Measurements from ENCODE around the gene HAUS8.
A peak's percentile ranks its signal among the peaks of the same experiment; 100 is the strongest.

Gene HAUS8

DNA sequence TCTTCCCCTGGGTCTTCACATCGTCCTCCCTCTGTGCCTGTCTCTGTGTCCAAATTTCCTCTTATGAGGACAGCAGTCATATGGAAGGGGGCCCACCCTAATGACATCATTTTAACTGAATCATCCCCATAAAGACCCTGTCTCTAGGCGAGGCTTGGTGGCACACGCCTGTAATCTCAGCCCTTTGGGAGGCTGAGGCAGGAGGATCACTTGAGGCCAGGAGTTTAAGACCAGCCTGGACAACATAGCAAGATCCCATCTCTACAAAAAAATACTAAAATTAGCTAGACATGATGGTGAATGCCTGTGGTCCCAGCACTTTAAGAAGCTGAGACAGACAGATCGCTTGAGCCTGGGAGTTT lies 5.2 kb upstream of the HAUS8 start:
- Histone ChIP-seq H3K4me1 (ENCODE audit: control insufficient read depth, low read depth, low read length) (peaks cover 20% of the 10 kb centered on the region), H3K9me3 (ENCODE audit: control insufficient read depth, low read depth, low read length) (no peaks in the 10 kb centered on the region), H3K9ac (ENCODE audit: low read length) (no peak overlapping the region), H3K4me3 (ENCODE audit: low read length) (no peak overlapping the region), H3K27ac (ENCODE audit: low read length) (no peak overlapping the region), H3K36me3 (ENCODE audit: control insufficient read depth, low read depth, low read length) (no peaks in the 10 kb centered on the region), H3K27me3 (ENCODE audit: control insufficient read depth, insufficient read depth, low read length) (no peaks in the 10 kb centered on the region)

DNA sequence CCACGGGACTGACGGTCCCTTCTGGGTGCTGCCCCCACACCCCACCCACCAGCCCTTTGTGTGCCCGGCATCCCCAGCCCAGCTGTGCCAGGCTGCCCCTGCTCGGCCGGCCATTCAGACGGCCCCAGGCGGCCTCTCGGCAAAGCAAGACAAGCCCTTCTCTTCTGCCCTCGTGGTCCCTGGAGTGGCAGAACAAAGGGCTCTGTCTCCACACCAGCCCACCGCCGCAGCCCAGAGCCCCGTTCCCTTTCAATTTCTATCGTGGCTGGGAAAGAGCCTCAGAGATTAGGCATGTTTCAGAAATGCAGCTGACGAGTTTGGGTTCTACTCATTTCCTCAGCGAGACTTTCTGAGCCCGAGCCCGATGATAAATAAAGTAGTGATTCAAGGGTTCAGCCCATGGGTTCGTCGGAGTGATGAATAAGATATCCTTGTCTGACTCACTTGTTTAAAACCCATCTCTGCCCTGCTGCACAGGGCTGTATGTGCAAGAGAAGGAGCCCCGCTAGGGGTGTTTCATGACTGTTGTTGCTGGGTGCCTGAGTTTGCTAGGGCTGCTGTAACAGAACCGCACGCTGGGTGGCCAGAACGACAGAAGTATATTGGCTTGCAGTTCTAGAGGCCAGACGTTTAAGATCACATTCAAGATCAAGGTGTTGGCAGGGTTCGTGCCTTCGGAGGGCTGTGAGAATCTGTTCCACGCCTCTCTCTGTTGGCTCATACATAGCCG lies 4.6 kb upstream of the HAUS8 start:
- no peaks in the 10 kb centered on the region for H3K9me3 ChIP-seq (ENCODE audit: control insufficient read depth, low read depth, low read length)
- peaks cover 20% of the 10 kb centered on the region for H3K4me1 ChIP-seq (ENCODE audit: control insufficient read depth, low read depth, low read length)
- H3K27ac ChIP-seq (ENCODE audit: low read length): no peak overlapping the region
- H3K36me3 ChIP-seq (ENCODE audit: control insufficient read depth, low read depth, low read length): no peaks in the 10 kb centered on the region
- H3K9ac ChIP-seq (ENCODE audit: low read length): peak overlapping the region; percentile 25
- H3K27me3 ChIP-seq (ENCODE audit: control insufficient read depth, insufficient read depth, low read length): no peaks in the 10 kb centered on the region
- no peak overlapping the region for H3K4me3 ChIP-seq (ENCODE audit: low read length)

DNA sequence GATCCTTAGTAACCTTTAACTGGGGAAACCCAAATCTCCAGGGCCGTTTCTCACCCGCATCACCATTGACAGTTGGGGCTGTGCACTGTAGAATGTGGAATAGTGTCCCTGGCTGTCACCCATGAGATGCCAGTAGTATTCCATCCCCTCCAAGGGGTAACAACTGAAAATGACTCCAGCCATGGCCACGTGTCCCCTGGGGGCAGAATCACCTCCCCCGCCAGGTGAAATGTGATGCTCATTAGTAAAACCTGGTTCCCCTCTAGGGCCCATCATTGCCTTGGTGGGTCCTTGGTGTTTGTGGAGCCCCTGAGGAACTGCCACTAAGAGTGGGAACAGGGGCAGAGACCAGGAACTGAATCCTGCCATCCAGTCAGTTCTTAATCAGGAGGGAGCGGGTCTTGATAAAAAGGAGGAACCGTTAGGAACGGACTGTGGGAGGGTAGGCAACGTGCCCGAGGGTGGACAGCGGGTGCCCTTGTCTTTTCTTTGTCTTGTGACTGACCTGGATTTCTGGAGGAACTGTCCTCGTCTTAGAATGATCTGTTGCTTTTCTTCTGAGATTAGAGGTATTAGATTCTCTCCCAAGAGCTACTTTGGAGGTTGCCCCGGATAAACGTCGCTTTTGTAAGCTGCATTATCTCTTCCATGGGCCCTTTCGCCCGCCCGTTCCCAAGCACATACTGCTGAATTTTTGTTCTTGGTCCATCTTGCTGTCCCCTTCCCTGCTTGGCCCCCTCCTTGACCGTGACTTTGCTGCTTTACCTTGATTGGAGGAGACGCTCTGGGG lies 3.9 kb upstream of the HAUS8 start:
- Histone ChIP-seq H3K27me3 (ENCODE audit: control insufficient read depth, insufficient read depth, low read length) (no peaks in the 10 kb centered on the region), H3K9ac (ENCODE audit: low read length) (peak overlapping the region; percentile 25), H3K9me3 (ENCODE audit: control insufficient read depth, low read depth, low read length) (no peaks in the 10 kb centered on the region), H3K4me3 (ENCODE audit: low read length) (no peak overlapping the region), H3K36me3 (ENCODE audit: control insufficient read depth, low read depth, low read length) (no peaks in the 10 kb centered on the region), H3K4me1 (ENCODE audit: control insufficient read depth, low read depth, low read length) (peaks cover 20% of the 10 kb centered on the region), H3K27ac (ENCODE audit: low read length) (no peak overlapping the region)

DNA sequence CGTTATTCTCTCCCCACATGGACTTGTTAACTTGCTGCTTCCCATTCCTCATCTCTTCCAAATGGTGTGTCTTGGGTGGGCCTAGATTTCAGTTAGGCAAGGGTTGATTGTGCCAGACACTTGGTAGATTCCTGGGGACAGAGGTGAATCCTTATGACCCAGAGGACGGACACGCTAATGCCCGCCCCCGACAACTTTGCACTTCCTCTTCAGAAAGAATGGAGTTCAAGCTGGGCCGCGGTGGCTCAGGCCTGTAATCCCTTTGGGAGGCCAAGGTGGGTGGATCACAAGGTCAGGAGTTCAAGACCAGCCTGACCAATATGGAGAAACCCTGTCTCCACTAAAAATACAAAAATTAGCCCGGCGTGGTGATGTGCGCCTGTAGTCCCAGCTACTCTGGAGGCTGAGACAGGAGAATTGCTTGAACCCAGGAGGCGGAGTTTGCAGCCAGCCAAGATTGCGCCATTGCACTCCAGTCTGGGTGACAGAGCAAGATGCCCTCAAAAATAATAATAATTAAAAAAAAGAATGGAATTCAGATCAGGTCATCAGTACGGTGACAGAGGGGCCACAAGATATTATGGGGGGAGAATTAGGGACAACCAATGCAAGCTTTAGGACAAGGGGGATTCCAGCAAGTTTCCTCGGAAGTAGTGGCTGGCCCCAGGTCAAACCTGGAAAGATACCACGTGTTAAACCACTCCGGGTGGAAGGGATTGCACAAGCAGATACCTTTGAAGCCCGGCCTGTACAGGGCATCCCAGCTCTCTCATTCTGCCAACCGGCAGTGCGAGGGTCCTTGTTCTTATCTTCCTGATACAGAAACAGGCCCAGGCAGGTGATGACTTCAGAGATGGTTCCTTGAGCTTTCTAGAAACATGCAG lies 3.0 kb upstream of the HAUS8 start:
- no peaks in the 10 kb centered on the region for H3K27me3 ChIP-seq (ENCODE audit: control insufficient read depth, insufficient read depth, low read length)
- no peaks in the 10 kb centered on the region for H3K36me3 ChIP-seq (ENCODE audit: control insufficient read depth, low read depth, low read length)
- H3K27ac ChIP-seq (ENCODE audit: low read length): no peak overlapping the region
- H3K4me3 ChIP-seq (ENCODE audit: low read length): no peak overlapping the region
- no peaks in the 10 kb centered on the region for H3K9me3 ChIP-seq (ENCODE audit: control insufficient read depth, low read depth, low read length)
- H3K9ac ChIP-seq (ENCODE audit: low read length): no peak overlapping the region
- H3K4me1 ChIP-seq (ENCODE audit: control insufficient read depth, low read depth, low read length): peaks cover 20% of the 10 kb centered on the region

DNA sequence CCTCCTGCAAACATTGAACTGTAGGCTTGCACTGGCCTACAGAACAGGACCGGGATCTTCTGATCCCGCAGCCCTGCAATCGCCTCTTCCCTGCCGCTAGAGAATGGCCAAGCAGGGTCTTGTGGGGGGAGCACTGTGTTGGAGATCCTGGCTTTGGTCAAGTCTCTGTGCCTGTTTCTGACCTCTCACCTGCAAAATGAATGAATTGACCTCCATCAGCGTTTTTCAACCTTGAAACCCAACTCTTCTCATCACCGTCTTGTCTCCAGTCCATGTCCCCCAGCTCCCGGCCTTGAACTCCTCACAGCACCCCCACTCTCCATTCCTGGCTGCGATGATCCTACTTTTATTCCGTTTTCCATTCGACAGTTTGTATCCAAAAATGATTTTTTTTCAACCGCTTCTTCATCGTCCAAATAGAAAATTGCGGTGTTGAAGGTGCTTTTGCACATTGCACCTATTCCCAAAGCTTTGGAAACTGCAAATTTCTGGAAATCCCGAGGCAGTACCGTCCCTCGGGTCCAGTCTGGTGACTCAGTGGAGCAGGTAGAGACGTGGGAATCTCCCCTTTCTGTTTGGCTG lies 2.3 kb upstream of the HAUS8 start:
- Histone ChIP-seq H3K9ac (ENCODE audit: low read length) (no peak overlapping the region), H3K27me3 (ENCODE audit: control insufficient read depth, insufficient read depth, low read length) (no peaks in the 10 kb centered on the region), H3K4me3 (ENCODE audit: low read length) (no peak overlapping the region), H3K4me1 (ENCODE audit: control insufficient read depth, low read depth, low read length) (peaks cover 20% of the 10 kb centered on the region), H3K36me3 (ENCODE audit: control insufficient read depth, low read depth, low read length) (peaks cover 6% of the 10 kb centered on the region), H3K9me3 (ENCODE audit: control insufficient read depth, low read depth, low read length) (no peaks in the 10 kb centered on the region), H3K27ac (ENCODE audit: low read length) (no peak overlapping the region)

DNA sequence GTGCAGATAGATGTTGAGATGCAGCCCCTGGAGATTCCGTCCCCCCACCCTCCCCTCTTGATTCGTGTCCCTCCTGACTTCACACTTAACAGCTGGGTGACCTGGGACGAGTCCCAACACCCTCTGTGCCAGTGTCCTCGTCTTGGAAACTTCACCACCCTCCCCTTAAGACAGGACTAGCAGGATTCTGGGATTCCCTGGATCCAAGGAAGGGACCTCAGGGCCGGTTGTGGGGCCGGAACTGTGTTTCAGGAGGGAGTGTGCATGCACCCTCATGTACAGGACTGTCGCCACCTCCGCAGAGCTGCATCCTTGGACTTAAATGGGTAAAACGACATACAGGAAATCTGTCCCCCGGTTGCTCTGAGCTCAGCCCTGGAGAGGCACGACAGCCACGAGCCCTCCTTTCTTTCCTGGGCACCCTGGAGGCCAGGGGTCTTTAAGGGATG lies 1.3 kb upstream of the HAUS8 start:
- Histone ChIP-seq H3K9ac (ENCODE audit: low read length) (peak overlapping the region; percentile 21), H3K9me3 (ENCODE audit: control insufficient read depth, low read depth, low read length) (no peaks in the 10 kb centered on the region), H3K27me3 (ENCODE audit: control insufficient read depth, insufficient read depth, low read length) (no peaks in the 10 kb centered on the region), H3K4me3 (ENCODE audit: low read length) (peak overlapping the region; percentile 82), H3K27ac (ENCODE audit: low read length) (no peak overlapping the region), H3K36me3 (ENCODE audit: control insufficient read depth, low read depth, low read length) (peaks cover 11% of the 10 kb centered on the region), H3K4me1 (ENCODE audit: control insufficient read depth, low read depth, low read length) (peaks cover 20% of the 10 kb centered on the region)

DNA sequence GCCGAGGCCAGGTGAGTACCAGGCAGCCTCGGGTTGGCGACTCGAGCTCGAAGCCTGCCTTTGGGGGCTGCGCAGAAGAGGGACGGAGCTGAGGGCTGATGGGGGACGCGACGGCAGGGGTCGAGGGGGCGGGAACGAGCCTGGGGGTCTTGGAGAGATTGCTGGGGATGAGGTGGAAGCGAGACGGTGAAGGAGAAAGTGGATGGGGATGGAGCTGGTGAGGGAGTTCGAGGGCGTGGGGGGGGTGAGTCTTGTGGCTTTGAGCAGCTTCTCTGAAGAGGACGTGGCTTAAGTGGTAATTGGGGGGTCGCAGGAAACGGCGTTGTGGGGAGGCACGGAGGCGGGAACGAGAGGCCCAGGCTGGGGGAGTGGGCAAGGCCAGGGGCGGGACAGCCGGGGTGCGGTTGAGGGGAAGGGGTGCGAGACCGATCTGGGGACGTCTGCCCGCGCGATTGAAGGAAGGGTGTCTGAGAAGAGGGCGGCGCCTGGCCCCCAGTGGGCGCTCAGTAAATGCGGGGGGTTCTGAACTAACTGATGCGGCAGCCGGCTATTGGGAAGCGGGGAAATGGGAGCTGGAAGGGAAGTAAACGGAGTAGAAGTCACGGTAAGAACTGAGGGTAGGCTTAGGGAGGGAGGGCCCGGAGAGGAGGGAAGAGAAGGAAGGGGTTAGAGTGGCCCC lies 751 bp upstream of the HAUS8 start:
- Histone ChIP-seq H3K27me3 (ENCODE audit: control insufficient read depth, insufficient read depth, low read length) (no peaks in the 10 kb centered on the region), H3K9ac (ENCODE audit: low read length) (peak overlapping the region; percentile 21), H3K4me3 (ENCODE audit: low read length) (peak overlapping the region; percentile 82), H3K27ac (ENCODE audit: low read length) (no peak overlapping the region), H3K4me1 (ENCODE audit: control insufficient read depth, low read depth, low read length) (peaks cover 20% of the 10 kb centered on the region), H3K9me3 (ENCODE audit: control insufficient read depth, low read depth, low read length) (no peaks in the 10 kb centered on the region), H3K36me3 (ENCODE audit: control insufficient read depth, low read depth, low read length) (peaks cover 17% of the 10 kb centered on the region)

DNA sequence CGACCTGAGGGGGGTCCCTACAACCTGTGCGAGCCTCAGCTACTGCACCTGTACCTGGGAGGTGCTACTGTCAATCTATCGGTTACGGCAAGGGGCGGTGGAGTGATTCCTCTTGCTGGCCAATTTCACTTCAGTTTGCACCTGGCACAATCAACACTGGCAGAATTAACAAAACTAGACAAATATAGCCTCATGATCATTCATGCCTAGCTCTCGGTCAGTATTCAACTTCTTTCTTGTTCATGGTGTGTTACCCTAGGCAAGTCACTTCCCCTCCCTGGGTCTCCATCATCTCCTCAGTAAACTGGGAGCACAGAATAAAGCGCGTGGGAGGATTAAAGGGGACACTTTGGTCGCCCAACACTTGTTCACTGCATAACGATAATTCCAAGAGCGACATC lies 618 bp downstream of the HAUS8 start:
- H3K27me3 ChIP-seq (ENCODE audit: control insufficient read depth, insufficient read depth, low read length): no peaks in the 10 kb centered on the region
- H3K4me3 ChIP-seq (ENCODE audit: low read length): peak overlapping the region; percentile 72
- H3K9ac ChIP-seq (ENCODE audit: low read length): peak overlapping the region; percentile 94
- no peak overlapping the region for H3K27ac ChIP-seq (ENCODE audit: low read length)
- peaks cover 19% of the 10 kb centered on the region for H3K36me3 ChIP-seq (ENCODE audit: control insufficient read depth, low read depth, low read length)
- peaks cover 16% of the 10 kb centered on the region for H3K4me1 ChIP-seq (ENCODE audit: control insufficient read depth, low read depth, low read length)
- H3K9me3 ChIP-seq (ENCODE audit: control insufficient read depth, low read depth, low read length): no peaks in the 10 kb centered on the region

DNA sequence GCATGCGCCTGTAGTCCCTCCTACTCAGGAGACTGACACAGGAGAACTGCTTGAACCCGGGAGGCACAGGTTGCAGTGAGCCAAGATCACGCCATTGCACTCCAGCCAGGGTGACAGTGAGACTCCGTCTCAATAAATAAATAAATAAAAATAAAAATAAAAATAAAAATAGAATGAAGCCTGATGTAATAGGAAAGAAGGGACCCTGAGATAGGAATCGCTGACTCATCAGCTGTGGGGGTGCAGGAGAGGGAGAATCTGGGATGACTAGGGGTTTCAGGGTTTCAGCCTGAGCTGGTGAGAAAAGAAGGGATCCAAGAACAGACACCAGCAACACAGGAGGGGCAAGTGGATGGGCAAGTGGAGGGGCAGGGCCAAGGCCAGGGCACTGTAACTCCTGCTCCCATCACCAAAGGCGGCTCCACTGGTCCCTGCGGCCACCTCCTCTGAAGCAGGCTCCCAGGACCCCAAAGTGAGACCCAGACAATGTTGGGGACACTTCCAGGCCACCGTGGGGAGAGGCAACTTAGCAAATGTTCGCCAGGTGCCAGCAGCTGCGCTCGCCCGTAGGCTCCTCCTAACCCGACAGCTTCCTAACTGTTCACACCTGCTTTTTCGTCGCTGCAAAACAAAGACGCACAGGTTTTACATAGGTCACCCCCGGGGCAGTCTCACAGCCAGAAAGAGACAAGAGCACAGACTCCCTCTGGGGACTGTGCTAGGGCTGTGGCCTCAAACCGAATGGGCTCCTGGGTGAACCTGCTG lies 1.2 kb downstream of the HAUS8 start:
- H3K4me1 ChIP-seq (ENCODE audit: control insufficient read depth, low read depth, low read length): peaks cover 10% of the 10 kb centered on the region
- peaks cover 19% of the 10 kb centered on the region for H3K36me3 ChIP-seq (ENCODE audit: control insufficient read depth, low read depth, low read length)
- H3K9ac ChIP-seq (ENCODE audit: low read length): no peak overlapping the region
- H3K9me3 ChIP-seq (ENCODE audit: control insufficient read depth, low read depth, low read length): no peaks in the 10 kb centered on the region
- no peaks in the 10 kb centered on the region for H3K27me3 ChIP-seq (ENCODE audit: control insufficient read depth, insufficient read depth, low read length)
- H3K27ac ChIP-seq (ENCODE audit: low read length): no peak overlapping the region
- peak overlapping the region; percentile 72 for H3K4me3 ChIP-seq (ENCODE audit: low read length)

DNA sequence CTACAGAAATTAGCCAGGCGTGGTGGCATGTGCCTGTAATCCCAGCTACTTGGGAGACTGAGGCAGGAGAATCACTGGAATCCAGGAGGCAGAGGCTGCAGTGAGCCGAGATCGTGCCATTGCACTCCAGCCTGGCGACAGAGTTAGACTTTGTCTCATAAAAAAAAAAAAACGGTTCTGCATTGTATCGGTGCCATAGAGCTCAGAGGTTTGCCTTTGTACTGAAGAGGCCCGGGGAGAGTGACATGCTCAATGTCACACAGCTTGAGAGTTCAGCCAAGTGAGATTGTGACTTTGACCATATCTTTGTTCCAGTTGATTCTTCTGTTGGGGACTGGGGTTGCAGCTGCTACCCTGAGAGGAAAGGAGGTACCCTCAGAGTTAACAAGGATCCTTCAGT lies 4.3 kb downstream of the HAUS8 start:
- Histone ChIP-seq H3K27ac (ENCODE audit: low read length) (no peak overlapping the region), H3K27me3 (ENCODE audit: control insufficient read depth, insufficient read depth, low read length) (no peaks in the 10 kb centered on the region), H3K9me3 (ENCODE audit: control insufficient read depth, low read depth, low read length) (no peaks in the 10 kb centered on the region), H3K36me3 (ENCODE audit: control insufficient read depth, low read depth, low read length) (peaks cover 31% of the 10 kb centered on the region), H3K4me3 (ENCODE audit: low read length) (no peak overlapping the region), H3K9ac (ENCODE audit: low read length) (no peak overlapping the region), H3K4me1 (ENCODE audit: control insufficient read depth, low read depth, low read length) (peaks cover 4% of the 10 kb centered on the region)
